Adrenal gland (tissue), 5 donors: Measurements from ENCODE around the gene MAP2K4.

Experiments used
- POLR2A ChIP-seq, 2 donors: fragments of 450-650 bp; IDR thresholded peaks; one replicate each; pipeline ENCODE4 v1.6.1; 2017; ENCODE audit warnings: antibody characterized with exemption in 2 of 2, mild to moderate bottlenecking in 2 of 2, moderate library complexity in 1 of 2
- TF ChIP-seq, protein P1 (sequence below), 6 experiments: fragments of 450-650 bp in 4 of 6; fragments of 200-600 bp in 2 of 6; sonication (generic) in 1 of 6; IDR thresholded peaks; 1 replicate in 5 of 6; 2 replicates in 1 of 6; pipeline versions ENCODE4 v1.5.1 to v1.8.0; 2016 to 2021; ENCODE audit warnings: antibody characterized with exemption in 6 of 6, mild to moderate bottlenecking in 2 of 6, moderate library complexity in 1 of 6
- donor health status: DM: no; HTN: no; CAD: no.

- TF ChIP-seq POLR2A (IDR thresholded peaks at IDR 0.05): no peak
- TF ChIP-seq, protein P1, sequence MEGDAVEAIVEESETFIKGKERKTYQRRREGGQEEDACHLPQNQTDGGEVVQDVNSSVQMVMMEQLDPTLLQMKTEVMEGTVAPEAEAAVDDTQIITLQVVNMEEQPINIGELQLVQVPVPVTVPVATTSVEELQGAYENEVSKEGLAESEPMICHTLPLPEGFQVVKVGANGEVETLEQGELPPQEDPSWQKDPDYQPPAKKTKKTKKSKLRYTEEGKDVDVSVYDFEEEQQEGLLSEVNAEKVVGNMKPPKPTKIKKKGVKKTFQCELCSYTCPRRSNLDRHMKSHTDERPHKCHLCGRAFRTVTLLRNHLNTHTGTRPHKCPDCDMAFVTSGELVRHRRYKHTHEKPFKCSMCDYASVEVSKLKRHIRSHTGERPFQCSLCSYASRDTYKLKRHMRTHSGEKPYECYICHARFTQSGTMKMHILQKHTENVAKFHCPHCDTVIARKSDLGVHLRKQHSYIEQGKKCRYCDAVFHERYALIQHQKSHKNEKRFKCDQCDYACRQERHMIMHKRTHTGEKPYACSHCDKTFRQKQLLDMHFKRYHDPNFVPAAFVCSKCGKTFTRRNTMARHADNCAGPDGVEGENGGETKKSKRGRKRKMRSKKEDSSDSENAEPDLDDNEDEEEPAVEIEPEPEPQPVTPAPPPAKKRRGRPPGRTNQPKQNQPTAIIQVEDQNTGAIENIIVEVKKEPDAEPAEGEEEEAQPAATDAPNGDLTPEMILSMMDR (IDR thresholded peaks at IDR 0.05): no peak
These were observed 30.1 kb downstream of the MAP2K4 start for GRCh38 chr17:12050646-12051225.
